WTC11 (cell line): Measurements from ENCODE around the gene LRRFIP1. TPM values are rescaled to one million over a fixed set of nuclear protein-coding genes. Genes with fewer than 3 reads are reported as not detected.

Experiments used
- ATAC-seq: fragments of 200-7000 bp; cut with Tn5 transposase; 2 replicates; pipeline ENCODE4 v1.10.0; 2021; ENCODE audit warnings: mild to moderate bottlenecking, moderate library complexity
- CTCF ChIA-PET: fragments of 300-600 bp; sonication (Branson Sonifier 250); formaldehyde crosslinking; loops from one replicate; lab custom pipeline; 2021; ENCODE audit warnings: antibody characterized with exemption; lab: Charles Lee
- POLR2A ChIA-PET: fragments of 350-600 bp; sonication (Branson Sonifier 250); formaldehyde crosslinking; loops from one replicate; lab custom pipeline; 2021; ENCODE audit warnings: antibody characterized with exemption; lab: Charles Lee
- DNase-seq: peaks from one replicate; pipeline ENCODE4 v3.0.0; 2021; ENCODE audit warnings: low spot score
- H3K27ac Mint-ChIP-seq: 2 replicates; pipeline ENCODE4 v1.8.0; 2021; ENCODE audit warnings: mixed read lengths
- H3K27me3 Mint-ChIP-seq: 2 replicates; pipeline ENCODE4 v1.8.0; 2021; ENCODE audit warnings: low read depth, mild to moderate bottlenecking, moderate library complexity, mixed read lengths
- H3K36me3 Mint-ChIP-seq: 2 replicates; pipeline ENCODE4 v1.8.0; 2021; ENCODE audit warnings: mixed read lengths
- H3K4me1 Mint-ChIP-seq: 2 replicates; pipeline ENCODE4 v1.8.0; 2022; ENCODE audit warnings: mixed read lengths
- H3K4me3 Mint-ChIP-seq: 2 replicates; pipeline ENCODE4 v1.8.0; 2021; ENCODE audit warnings: mild to moderate bottlenecking, moderate library complexity, mixed read lengths
- H3K9me3 Mint-ChIP-seq: 2 replicates; pipeline ENCODE4 v1.8.0; 2021; ENCODE audit warnings: mixed read lengths
- CTCF ChIP-seq: fragments of 200-600 bp; IDR thresholded peaks from 2 replicates; pipeline ENCODE4 v1.8.0; 2022; ENCODE audit warnings: antibody characterized with exemption
- E2F1 ChIP-seq: sonication (generic); formaldehyde crosslinking; IDR thresholded peaks from 2 replicates; pipeline ENCODE4 v1.8.0; 2022; ENCODE audit warnings: mild to moderate bottlenecking, missing genetic modification reagents
- ETV6 ChIP-seq: sonication (generic); formaldehyde crosslinking; IDR thresholded peaks from 2 replicates; pipeline ENCODE4 v1.8.1; 2022; ENCODE audit warnings: mild to moderate bottlenecking, missing genetic modification reagents
- FOXJ3 ChIP-seq: sonication (generic); formaldehyde crosslinking; IDR thresholded peaks from 2 replicates; pipeline ENCODE4 v1.9.0; 2021; ENCODE audit warnings: missing genetic modification reagents, mild to moderate bottlenecking, borderline replicate concordance
- FOXK1 ChIP-seq: sonication (generic); formaldehyde crosslinking; IDR thresholded peaks from 2 replicates; pipeline ENCODE4 v1.8.0; 2022; ENCODE audit warnings: mild to moderate bottlenecking, moderate library complexity, missing genetic modification reagents
- GRHL2 ChIP-seq: fragments of 250-450 bp; sonication (Bioruptor Pico); IDR thresholded peaks from 2 replicates; pipeline ENCODE4 v1.8.0; 2022; ENCODE audit warnings: mild to moderate bottlenecking, moderate library complexity; ENCODE audit not compliant: insufficient replicate concordance, severe bottlenecking
- MXD4 ChIP-seq: fragments of 250-450 bp; sonication (Bioruptor Pico); IDR thresholded peaks from 2 replicates; pipeline ENCODE4 v1.8.0; 2021; ENCODE audit warnings: mild to moderate bottlenecking, moderate library complexity, borderline replicate concordance
- PRRX2 ChIP-seq: fragments of 250-450 bp; sonication (Bioruptor Pico); IDR thresholded peaks from 2 replicates; pipeline ENCODE4 v1.8.0; 2021; ENCODE audit warnings: mild to moderate bottlenecking
- SMAD3 ChIP-seq: sonication (generic); formaldehyde crosslinking; IDR thresholded peaks from 2 replicates; pipeline ENCODE4 v1.8.0; 2022; ENCODE audit warnings: missing genetic modification reagents, mild to moderate bottlenecking, borderline replicate concordance
- SMAD4 ChIP-seq: sonication (generic); formaldehyde crosslinking; IDR thresholded peaks from 2 replicates; pipeline ENCODE4 v1.8.0; 2022; ENCODE audit warnings: mild to moderate bottlenecking, missing genetic modification reagents
- TCF7 ChIP-seq: sonication (generic); formaldehyde crosslinking; IDR thresholded peaks from 2 replicates; pipeline ENCODE4 v1.8.0; 2022; ENCODE audit warnings: mild to moderate bottlenecking, low read depth, missing genetic modification reagents, moderate library complexity
- ZBTB21 ChIP-seq: sonication (generic); formaldehyde crosslinking; IDR thresholded peaks from 2 replicates; pipeline ENCODE4 v1.8.1; 2023; ENCODE audit warnings: mild to moderate bottlenecking, missing genetic modification reagents, borderline replicate concordance
- ZBTB43 ChIP-seq: sonication (generic); formaldehyde crosslinking; IDR thresholded peaks from 2 replicates; pipeline ENCODE4 v1.8.1; 2023; ENCODE audit warnings: mild to moderate bottlenecking, missing genetic modification reagents
- ZNF121 ChIP-seq: sonication (generic); formaldehyde crosslinking; IDR thresholded peaks from 2 replicates; pipeline ENCODE4 v1.8.0; 2023; ENCODE audit warnings: missing genetic modification reagents
- ZNF138 ChIP-seq: sonication (generic); formaldehyde crosslinking; conservative IDR thresholded peaks from 2 replicates; pipeline ENCODE4 v1.8.1; 2022; ENCODE audit warnings: mild to moderate bottlenecking, moderate library complexity, missing genetic modification reagents
- ZNF281 ChIP-seq: sonication (generic); formaldehyde crosslinking; IDR thresholded peaks from 2 replicates; pipeline ENCODE4 v1.8.0; 2023; ENCODE audit warnings: mild to moderate bottlenecking, missing genetic modification reagents
- ZNF396 ChIP-seq: fragments of 250-450 bp; sonication (Bioruptor Pico); IDR thresholded peaks from 2 replicates; pipeline ENCODE4 v1.8.0; 2021; ENCODE audit warnings: mild to moderate bottlenecking, moderate library complexity, borderline replicate concordance
- ZNF512 ChIP-seq: sonication (generic); formaldehyde crosslinking; IDR thresholded peaks from 2 replicates; pipeline ENCODE4 v1.8.1; 2022; ENCODE audit warnings: missing genetic modification reagents, borderline replicate concordance
- ZNF671 ChIP-seq: fragments of 250-450 bp; sonication (Bioruptor Pico); IDR thresholded peaks from 2 replicates; pipeline ENCODE4 v1.8.0; 2021; ENCODE audit warnings: mild to moderate bottlenecking
- total RNA-seq: library from RNA; stranded (reverse); gene quantifications from 3 replicates; pipeline ENCODE4 v1.2.3, GENCODE V29; 2021

Gene LRRFIP1
- total RNA-seq, 1 experiment from 2014 or later, result 88.4 TPM

GRCh38 chr2:237773826-237774225 is 146.4 kb downstream of the LRRFIP1 start (continued):
- no peak for TF ChIP-seq ZBTB43 (CRISPR knock-in tag)
- no peak for TF ChIP-seq ZNF396 (CRISPR knock-in tag)
- TF ChIP-seq TCF7, result no peak
- TF ChIP-seq, all 79 proteins: peak for 0

GRCh38 chr2:237774811-237775553 is 147.6 kb downstream of the LRRFIP1 start:
- H3K27ac Mint-ChIP-seq, result peak overlapping the region; percentile 83
- TF ChIP-seq ETV6 (0 out of 2 replicates have a peak, but pooled peaks have one; percentile 32), ZNF281 (no peak), CTCF (peak; percentile 72)
- ChIA-PET POLR2A (no interaction called here), CTCF (interaction anchor here (0.7 to 3.0 kb wide), 28 partner anchors 10 to 409 kb away, joined by 3 to 17 read pairs (median 4); partner anchors contain the start of genes RAB17 and RBM44)
- peak; percentile 71 for DNase-seq
- peak; percentile 96 for ATAC-seq
- H3K27me3 Mint-ChIP-seq, result no peaks in the 10 kb centered on the region
- peaks cover 6% of the 10 kb centered on the region; the same call in 1 of the 2 replicates for H3K4me1 Mint-ChIP-seq
- peaks cover 44% of the 10 kb centered on the region for H3K36me3 Mint-ChIP-seq
- H3K9me3 Mint-ChIP-seq, result peaks cover 10% of the 10 kb centered on the region
- no peak overlapping the region for H3K4me3 Mint-ChIP-seq

- peaks cover 10% of the 10 kb centered on the region for H3K9me3 Mint-ChIP-seq
- TF ChIP-seq ZNF138 (no peak), GRHL2 (CRISPR knock-in tag) (no peak)
- TF ChIP-seq, all 79 proteins: peak for 0
- DNase-seq (no peak), ATAC-seq (no peak)
- Mint-ChIP-seq H3K27ac (no peak overlapping the region), H3K36me3 (peaks cover 68% of the 10 kb centered on the region), H3K27me3 (no peaks in the 10 kb centered on the region), H3K4me1 (no peaks in the 10 kb centered on the region), H3K4me3 (no peak overlapping the region)
- POLR2A ChIA-PET, result no interaction called here
- CTCF ChIA-PET, result interaction anchor here (0.8 to 1.4 kb wide), 2 partner anchors 94 to 267 kb away, joined by 4 read pairs; no protein-coding TSS in a partner anchor
These were observed 152.1 kb downstream of the LRRFIP1 start for GRCh38 chr2:237779521-237779920.

GRCh38 chr2:237782181-237782580 is 154.8 kb downstream of the LRRFIP1 start:
- CTCF ChIA-PET, result no interaction called here
- no peak overlapping the region for H3K27ac Mint-ChIP-seq
- H3K9me3 Mint-ChIP-seq, result peaks cover 26% of the 10 kb centered on the region
- peaks cover 71% of the 10 kb centered on the region for H3K36me3 Mint-ChIP-seq
- H3K27me3 Mint-ChIP-seq, result no peaks in the 10 kb centered on the region
- DNase-seq (no peak), ATAC-seq (no peak)
- POLR2A ChIA-PET, result no interaction called here
- no peaks in the 10 kb centered on the region for H3K4me1 Mint-ChIP-seq
- H3K4me3 Mint-ChIP-seq, result no peak overlapping the region
- no peak for TF ChIP-seq ZBTB21 (CRISPR knock-in tag)
- no peak for TF ChIP-seq FOXJ3 (CRISPR knock-in tag)
- TF ChIP-seq SMAD3 (CRISPR knock-in tag), result no peak
- TF ChIP-seq ZNF121 (CRISPR knock-in tag), result no peak
- TF ChIP-seq ZNF512 (CRISPR knock-in tag), result no peak
- TF ChIP-seq FOXK1, result no peak
- no peak for TF ChIP-seq MXD4 (CRISPR knock-in tag)
- TF ChIP-seq ZNF671 (CRISPR knock-in tag), result no peak
- TF ChIP-seq PRRX2 (CRISPR knock-in tag), result no peak
- no peak for TF ChIP-seq SMAD4 (CRISPR knock-in tag)
- no peak for TF ChIP-seq E2F1 (CRISPR knock-in tag)
